SW480 (cell line): Measurements from ENCODE around the gene ANO4.

Source experiments
- DNase-seq: peaks from one replicate; pipeline ENCODE4 v3.0.0-alpha.2; 2016; ENCODE audit warnings: low spot score

The ANO4 gene

GRCh38 chr12:100794441-100795173 is at the start of gene ANO4:
Gene ANO4, plus strand, starts transcription at chr12:100794776. Its CDS starts 107,010 bp downstream, at chr12:100901786.
- DNase-seq, result no peak

- DNase-seq, result no peak
Observed at GRCh38 chr12:100745378-100746071, 49.1 kb upstream of the ANO4 start.

- no peak for DNase-seq
Observed at GRCh38 chr12:100752841-100753240, 41.7 kb upstream of the ANO4 start.

- DNase-seq, result no peak
Observed at GRCh38 chr12:100753837-100754236, 40.7 kb upstream of the ANO4 start.

- DNase-seq, result no peak
Observed at GRCh38 chr12:100755186-100755585, 39.4 kb upstream of the ANO4 start.

- DNase-seq, result no peak
Observed at GRCh38 chr12:100758083-100758482, 36.5 kb upstream of the ANO4 start.

- DNase-seq, result no peak
Observed at GRCh38 chr12:100767371-100767770, 27.2 kb upstream of the ANO4 start.

GRCh38 chr12:100767950-100768349 is 26.6 kb upstream of the ANO4 start:
- no peak for DNase-seq

- no peak for DNase-seq
Observed at GRCh38 chr12:100778967-100779590, 15.5 kb upstream of the ANO4 start.

GRCh38 chr12:100789146-100789545 is 5.4 kb upstream of the ANO4 start:
- no peak for DNase-seq

- no peak for DNase-seq
Observed at GRCh38 chr12:100789975-100790374, 4.6 kb upstream of the ANO4 start.

- DNase-seq, result no peak
Observed at GRCh38 chr12:100790552-100790951, 4.0 kb upstream of the ANO4 start.

GRCh38 chr12:100793182-100793581 is 1.4 kb upstream of the ANO4 start:
- peak; percentile 72 for DNase-seq

- no peak for DNase-seq
Observed at GRCh38 chr12:100795174-100795799, 711 bp downstream of the ANO4 start.

GRCh38 chr12:100795800-100796179 is 1.2 kb downstream of the ANO4 start:
- DNase-seq, result no peak

GRCh38 chr12:100796621-100797020 is 2.0 kb downstream of the ANO4 start:
- no peak for DNase-seq

- no peak for DNase-seq
Observed at GRCh38 chr12:100797246-100797645, 2.7 kb downstream of the ANO4 start.

- no peak for DNase-seq
Observed at GRCh38 chr12:100797786-100798185, 3.2 kb downstream of the ANO4 start.

GRCh38 chr12:100798286-100799160 is 3.9 kb downstream of the ANO4 start:
- no peak for DNase-seq

- no peak for DNase-seq
Observed at GRCh38 chr12:100799770-100800169, 5.2 kb downstream of the ANO4 start.

GRCh38 chr12:100800723-100801122 is 6.1 kb downstream of the ANO4 start:
- no peak for DNase-seq

- no peak for DNase-seq
Observed at GRCh38 chr12:100801320-100801719, 6.7 kb downstream of the ANO4 start.
